ENCODE results near the gene RUSC2. TPM values are rescaled to one million over a fixed set of nuclear protein-coding genes. Genes with fewer than 3 reads are reported as not detected.

RUSC2 gene
- total RNA-seq (0.32 and 0.76 TPM in 2 replicates), polyA plus RNA-seq (0.27 and 0.48 TPM in 2 replicates), polyA minus RNA-seq (0.26 and 0.29 TPM in 2 replicates)
- total RNA-seq (2013) = 1.0 TPM

GRCh38 chr9:35489313-35490154 is at the start of gene RUSC2:
RUSC2 (plus strand) TSS chr9:35490111; CDS start chr9:35546522, 56,411 bp downstream.
- no peaks in the 10 kb centered on the region for H3K9me3 Mint-ChIP-seq (ENCODE audit: insufficient read depth)
- H3K27me3 Mint-ChIP-seq = peaks cover 24% of the 10 kb centered on the region
- Histone ChIP-seq H3K4me1 (ENCODE audit: control insufficient read depth in 2 of 2, insufficient read depth in 2 of 2, low read length in 2 of 2) (peaks cover 13 to 14% of the 10 kb centered on the region in 2 donors), H3K9me3 (ENCODE audit: control extremely low read depth in 1 of 3, control insufficient read depth in 2 of 3, insufficient read depth in 1 of 3, low read length in 2 of 3) (peaks cover 0 to 4% (median 0%) of the 10 kb centered on the region in 3 donors), H3K27me3 (replicated peaks in 1 of 4; ENCODE audit: control extremely low read depth in 1 of 4, control insufficient read depth in 3 of 4, insufficient read depth in 4 of 4, low read length in 3 of 4) (peaks cover 0 to 39% (median 11%) of the 10 kb centered on the region in 4 experiments), H3K4me3 (ENCODE audit: control extremely low read depth in 1 of 5, extremely low read depth in 1 of 5, insufficient read depth in 1 of 5, low read depth in 2 of 5, low read length in 4 of 5) (peak within 1 kb of the TSS; percentile 37 to 67 (median 47)), H3K4me2 (replicated peaks; ENCODE audit: low read depth, low read length, poor library complexity, severe bottlenecking) (peak within 1 kb of the TSS; percentile 87), H3K27ac (ENCODE audit: low read length in 2 of 2) (no peak within 1 kb of the TSS), H3K9ac (ENCODE audit: low read length) (peak within 1 kb of the TSS; percentile 69), H3K36me3 (replicated peaks in 1 of 2; ENCODE audit: control extremely low read depth in 1 of 2, control insufficient read depth in 1 of 2, extremely low read depth in 1 of 2, insufficient read depth in 2 of 2, low read length in 1 of 2) (no peaks in the 10 kb centered on the region), H4K20me1 (ENCODE audit: control insufficient read depth, insufficient read depth, low read length, poor library complexity, severe bottlenecking) (no peaks in the 10 kb centered on the region), H2AFZ (ENCODE audit: insufficient read depth, low read depth, low read length, poor library complexity, severe bottlenecking) (peak within 1 kb of the TSS; percentile 87), H3K79me2 (ENCODE audit: control insufficient read depth, insufficient read depth, low read length) (no peaks in the 10 kb centered on the region)
- peak; percentile 64 for DNase-seq
- POLR2A ChIA-PET = no interaction called here
- CTCF ChIA-PET = no interaction called here
- peak within 1 kb of the TSS; percentile 86 for H3K4me3 Mint-ChIP-seq
- peak; percentile 81 for ATAC-seq (ENCODE audit: low read depth)
- WGBS (ENCODE audit: insufficient coverage) = 4% methylated on average over 70 of the region's 71 CpGs
- H3K27ac Mint-ChIP-seq = peak within 1 kb of the TSS; percentile 53
- intact Hi-C loops (cut with micrococcal nuclease) = no loop called here
- TF ChIP-seq EZH2 (IDR thresholded peaks at IDR 0.05; ENCODE audit: borderline replicate concordance, insufficient read depth, low read depth, low read length, poor library complexity, severe bottlenecking) (no peak), CTCF (IDR thresholded peaks at IDR 0.05) (peak; percentile 40)
- peaks cover 11% of the 10 kb centered on the region for H3K4me1 Mint-ChIP-seq

- H3K4me2 ChIP-seq (replicated peaks; ENCODE audit: low read depth, low read length, poor library complexity, severe bottlenecking) = no peak overlapping the region
- no peaks in the 10 kb centered on the region for H3K36me3 ChIP-seq (replicated peaks in 1 of 2; ENCODE audit: control extremely low read depth in 1 of 2, control insufficient read depth in 1 of 2, extremely low read depth in 1 of 2, insufficient read depth in 2 of 2, low read length in 1 of 2)
- H3K9me3 ChIP-seq (ENCODE audit: control extremely low read depth in 1 of 3, control insufficient read depth in 2 of 3, insufficient read depth in 1 of 3, low read length in 2 of 3) = no peaks in the 10 kb centered on the region
- peaks cover 0 to 10% (median 6%) of the 10 kb centered on the region in 4 experiments for H3K27me3 ChIP-seq (replicated peaks in 1 of 4; ENCODE audit: control extremely low read depth in 1 of 4, control insufficient read depth in 3 of 4, insufficient read depth in 4 of 4, low read length in 3 of 4)
- no peaks in the 10 kb centered on the region for H3K4me1 ChIP-seq (ENCODE audit: control insufficient read depth in 2 of 2, insufficient read depth in 2 of 2, low read length in 2 of 2)
- H4K20me1 ChIP-seq (ENCODE audit: control insufficient read depth, insufficient read depth, low read length, poor library complexity, severe bottlenecking) = no peaks in the 10 kb centered on the region
- H2AFZ ChIP-seq (ENCODE audit: insufficient read depth, low read depth, low read length, poor library complexity, severe bottlenecking) = no peak overlapping the region
- no CpG with 5 or more reads among the region's 3 CpGs for WGBS (ENCODE audit: insufficient coverage)
- H3K4me3 ChIP-seq (ENCODE audit: control extremely low read depth in 1 of 5, extremely low read depth in 1 of 5, insufficient read depth in 1 of 5, low read depth in 2 of 5, low read length in 4 of 5) = no peak overlapping the region
- no peak overlapping the region for H3K27ac Mint-ChIP-seq
- intact Hi-C loops (cut with micrococcal nuclease) = no loop called here
- ChIA-PET POLR2A (no interaction called here), CTCF (no interaction called here)
- no peaks in the 10 kb centered on the region for H3K4me1 Mint-ChIP-seq
- no peak overlapping the region for H3K9ac ChIP-seq (ENCODE audit: low read length)
- H3K4me3 Mint-ChIP-seq = no peak overlapping the region
- H3K27me3 Mint-ChIP-seq = peaks cover 37% of the 10 kb centered on the region
- TF ChIP-seq EZH2 (IDR thresholded peaks at IDR 0.05; ENCODE audit: borderline replicate concordance, insufficient read depth, low read depth, low read length, poor library complexity, severe bottlenecking) = no peak
- no peak for TF ChIP-seq CTCF (IDR thresholded peaks at IDR 0.05)
- H3K79me2 ChIP-seq (ENCODE audit: control insufficient read depth, insufficient read depth, low read length) = no peaks in the 10 kb centered on the region
- DNase-seq = no peak
- ATAC-seq (ENCODE audit: low read depth) = no peak
- no peaks in the 10 kb centered on the region for H3K9me3 Mint-ChIP-seq (ENCODE audit: insufficient read depth)
- H3K27ac ChIP-seq (ENCODE audit: low read length in 2 of 2) = no peak overlapping the region
These were observed 43.9 kb upstream of the RUSC2 start for GRCh38 chr9:35446012-35446411.

Data from B cell (primary cell).